ENCODE data around the gene DUSP2.

- no peak for TF ChIP-seq CTCF (IDR thresholded peaks at IDR 0.05)
- TF ChIP-seq POLR2A (IDR thresholded peaks at IDR 0.05) = no peak
These were observed 4.9 kb upstream of the DUSP2 start for GRCh38 chr2:96150007-96150640.

Measured in heart left ventricle (tissue), 13 donors.